Stromal cell of bone marrow (primary cell): Measurements from ENCODE around the gene POGZ.
A peak's percentile ranks its signal among the peaks of the same experiment; 100 is the strongest.
"Not testable (repeated sequence)": the region's sequence is repeated elsewhere in the genome, so short reads cannot be mapped to it uniquely, and the experiment has no call there.

Source experiments
- DNase-seq: peaks from one replicate; pipeline ENCODE4 v3.0.0-alpha.2; 2012; ENCODE audit warnings: low read depth

Gene POGZ

GRCh38 chr1:151476083-151476482 is 16.8 kb upstream of the POGZ start:
- no peak for DNase-seq

GRCh38 chr1:151475175-151475574 is 15.9 kb upstream of the POGZ start:
- no peak for DNase-seq

- no peak for DNase-seq
Measured at GRCh38 chr1:151474745-151475144, 15.5 kb upstream of the POGZ start.

- DNase-seq, result no peak
Measured at GRCh38 chr1:151472856-151473731, 13.8 kb upstream of the POGZ start.

GRCh38 chr1:151465026-151465425 is 5.7 kb upstream of the POGZ start:
- DNase-seq, result no peak

GRCh38 chr1:151461694-151462093 is 2.4 kb upstream of the POGZ start:
- DNase-seq, result no peak

GRCh38 chr1:151458802-151459330 is 428 bp downstream of the POGZ start:
- DNase-seq, result peak; percentile 37

- peak; percentile 75 for DNase-seq
Measured at GRCh38 chr1:151457911-151458801, 1.1 kb downstream of the POGZ start.

GRCh38 chr1:151455966-151456365 is 3.3 kb downstream of the POGZ start:
- no peak for DNase-seq

GRCh38 chr1:151455231-151455630 is 4.1 kb downstream of the POGZ start:
- DNase-seq, result no peak

- no peak for DNase-seq
Measured at GRCh38 chr1:151447696-151448095, 11.6 kb downstream of the POGZ start.

- no peak for DNase-seq
Measured at GRCh38 chr1:151444783-151445177, 14.5 kb downstream of the POGZ start.

- peak; percentile 70 for DNase-seq
Measured at GRCh38 chr1:151443846-151444782, 15.2 kb downstream of the POGZ start.

- DNase-seq, result not testable (repeated sequence)
Measured at GRCh38 chr1:151437396-151437795, 21.9 kb downstream of the POGZ start.

GRCh38 chr1:151436985-151437384 is 22.3 kb downstream of the POGZ start:
- DNase-seq, result no peak

- no peak for DNase-seq
Measured at GRCh38 chr1:151435174-151435573, 24.1 kb downstream of the POGZ start.

GRCh38 chr1:151433827-151434226 is 25.5 kb downstream of the POGZ start:
- not testable (repeated sequence) for DNase-seq

- DNase-seq, result no peak
Measured at GRCh38 chr1:151428068-151428467, 31.2 kb downstream of the POGZ start.

GRCh38 chr1:151425103-151425502 is 34.2 kb downstream of the POGZ start:
- DNase-seq, result no peak

- DNase-seq, result no peak
Measured at GRCh38 chr1:151419819-151420218, 39.5 kb downstream of the POGZ start.

GRCh38 chr1:151418081-151418480 is 41.2 kb downstream of the POGZ start:
- DNase-seq, result no peak

GRCh38 chr1:151416231-151416630 is 43.1 kb downstream of the POGZ start:
- peak; percentile 28 for DNase-seq
